GM12874 (cell line): ENCODE results near the gene TSTD2.

Experiments used
- TF ChIP-seq, protein P1 (sequence below): IDR thresholded peaks from 2 replicates; pipeline ENCODE4 v1.5.1; 2011; ENCODE audit warnings: low read depth, mild to moderate bottlenecking, control low read depth, low read length, moderate library complexity; ENCODE audit not compliant: insufficient read depth

TSTD2 gene

DNA sequence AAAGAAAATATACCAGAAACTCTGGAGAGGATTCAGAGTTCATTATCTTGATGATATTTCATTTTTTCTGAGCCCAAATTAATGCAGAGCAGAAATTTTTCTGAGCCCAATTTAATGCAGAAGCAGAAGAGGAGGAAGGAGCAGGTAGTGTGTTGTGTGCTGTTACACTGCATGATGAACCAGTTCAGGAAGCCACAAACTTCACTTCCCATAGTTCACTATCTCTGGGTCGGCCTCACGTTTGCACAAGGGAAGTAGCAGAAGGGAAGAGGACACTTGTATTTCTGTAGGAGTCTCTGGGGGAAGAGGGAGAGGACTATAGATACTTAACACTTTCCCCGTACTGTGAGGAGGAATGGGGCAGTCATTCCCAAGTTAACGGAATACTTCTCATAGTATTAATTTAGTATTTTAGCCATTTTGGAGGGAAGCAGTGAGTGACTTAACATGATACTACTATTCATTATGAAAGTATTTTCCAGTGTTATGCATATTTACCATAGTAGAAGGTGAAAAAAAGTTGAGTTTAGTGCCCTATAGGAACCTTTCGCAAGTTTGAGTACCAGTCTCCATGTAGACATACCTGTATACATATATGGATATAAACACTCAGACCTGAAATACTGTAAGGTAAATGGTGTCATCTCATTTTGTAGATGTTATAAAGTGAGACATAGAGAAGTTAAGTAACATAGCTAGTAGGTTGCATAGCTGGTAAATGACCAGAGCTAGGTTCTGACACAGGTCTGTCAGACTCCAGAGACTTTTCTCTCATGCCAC, 33.9 kb upstream of the TSTD2 start:
- TF ChIP-seq, protein P1, sequence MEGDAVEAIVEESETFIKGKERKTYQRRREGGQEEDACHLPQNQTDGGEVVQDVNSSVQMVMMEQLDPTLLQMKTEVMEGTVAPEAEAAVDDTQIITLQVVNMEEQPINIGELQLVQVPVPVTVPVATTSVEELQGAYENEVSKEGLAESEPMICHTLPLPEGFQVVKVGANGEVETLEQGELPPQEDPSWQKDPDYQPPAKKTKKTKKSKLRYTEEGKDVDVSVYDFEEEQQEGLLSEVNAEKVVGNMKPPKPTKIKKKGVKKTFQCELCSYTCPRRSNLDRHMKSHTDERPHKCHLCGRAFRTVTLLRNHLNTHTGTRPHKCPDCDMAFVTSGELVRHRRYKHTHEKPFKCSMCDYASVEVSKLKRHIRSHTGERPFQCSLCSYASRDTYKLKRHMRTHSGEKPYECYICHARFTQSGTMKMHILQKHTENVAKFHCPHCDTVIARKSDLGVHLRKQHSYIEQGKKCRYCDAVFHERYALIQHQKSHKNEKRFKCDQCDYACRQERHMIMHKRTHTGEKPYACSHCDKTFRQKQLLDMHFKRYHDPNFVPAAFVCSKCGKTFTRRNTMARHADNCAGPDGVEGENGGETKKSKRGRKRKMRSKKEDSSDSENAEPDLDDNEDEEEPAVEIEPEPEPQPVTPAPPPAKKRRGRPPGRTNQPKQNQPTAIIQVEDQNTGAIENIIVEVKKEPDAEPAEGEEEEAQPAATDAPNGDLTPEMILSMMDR = no peak

DNA sequence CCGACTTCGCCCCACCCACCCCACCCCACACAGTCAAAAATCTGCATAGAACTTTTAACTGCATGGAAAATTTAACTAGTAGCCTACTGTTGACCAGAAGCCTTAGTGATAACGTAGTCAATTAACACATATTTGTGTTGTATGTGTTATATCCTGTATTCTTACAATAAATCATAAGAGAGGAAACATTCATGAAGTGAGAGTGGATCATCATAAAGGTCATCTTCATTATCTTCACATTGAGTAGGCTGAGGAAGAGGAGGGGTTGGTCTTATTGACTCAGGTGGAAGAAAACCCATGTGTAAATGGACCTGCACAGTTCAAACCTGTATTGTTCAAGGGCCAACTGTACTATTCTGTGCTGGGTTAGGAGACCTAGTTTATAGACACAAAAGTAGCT, 32.6 kb upstream of the TSTD2 start:
- TF ChIP-seq, protein P1 = no peak

DNA sequence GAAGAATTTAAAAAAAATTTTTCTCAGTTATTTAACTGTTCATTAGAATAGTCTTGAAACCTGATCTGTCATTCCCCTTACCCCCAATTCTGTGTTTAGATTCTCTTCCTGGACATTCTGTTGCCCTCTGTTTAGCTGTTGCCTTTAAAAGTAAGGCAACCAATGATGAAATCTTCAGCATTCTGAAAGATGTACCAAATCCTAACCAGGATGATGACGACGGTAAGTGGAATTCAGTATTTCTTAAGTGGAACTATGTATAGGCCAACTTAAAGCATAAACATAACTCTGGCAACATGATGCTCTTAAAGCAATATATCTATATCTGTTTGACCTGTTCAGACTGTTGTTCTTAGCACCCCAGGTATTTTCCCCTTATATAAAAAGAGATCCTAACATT, 27.7 kb upstream of the TSTD2 start:
- TF ChIP-seq, protein P1 = no peak

GRCh38 chr9:97660340-97660739, 27.2 kb upstream of the TSTD2 start:
- TF ChIP-seq, protein P1 = no peak

DNA sequence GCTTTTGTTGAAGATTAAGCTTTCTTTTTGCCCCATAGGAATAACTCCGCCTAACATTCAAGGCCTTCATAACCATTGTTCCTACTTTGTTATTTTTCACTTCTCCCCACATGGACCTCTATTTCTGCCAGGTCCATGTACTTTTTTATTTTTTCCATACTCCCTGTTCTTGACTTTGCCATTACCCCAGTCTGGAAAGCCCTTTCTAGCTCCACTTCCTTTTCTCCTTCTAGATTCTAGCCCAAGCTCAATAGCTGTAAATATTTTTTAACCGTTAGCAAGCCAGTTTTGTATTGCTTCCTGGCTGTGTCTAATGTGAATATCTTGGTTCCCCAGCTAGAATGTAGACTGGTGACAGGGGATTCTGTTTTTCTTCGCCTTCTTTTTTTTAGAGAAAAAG, 26.6 kb upstream of the TSTD2 start:
- TF ChIP-seq, protein P1 = no peak

DNA sequence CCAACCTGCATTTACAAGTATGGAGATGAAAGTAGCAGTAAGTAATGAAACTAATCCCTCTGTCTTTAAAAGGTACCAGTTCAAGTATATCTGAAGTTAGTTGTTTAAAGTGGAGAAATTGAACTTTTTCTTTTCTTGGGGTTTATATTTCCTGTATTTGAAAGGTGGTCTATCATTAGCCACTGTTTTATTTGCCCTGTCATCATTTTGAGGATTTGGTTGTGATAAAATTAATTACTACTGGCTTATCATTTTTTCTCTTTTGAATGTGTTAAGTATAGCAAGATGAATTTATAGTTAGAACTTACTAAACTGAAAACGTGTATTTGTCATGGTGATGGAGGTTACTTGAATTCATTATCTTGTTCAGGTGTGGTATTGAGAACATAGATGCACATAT, 25.5 kb upstream of the TSTD2 start:
- TF ChIP-seq, protein P1 = no peak

GRCh38 chr9:97651646-97652045, 18.5 kb upstream of the TSTD2 start:
- TF ChIP-seq, protein P1 = no peak
